WTC11 (cell line): ENCODE results near the gene NFATC2. TPM values are rescaled to one million over a fixed set of nuclear protein-coding genes. Genes with fewer than 3 reads are reported as not detected.
A peak's percentile ranks its signal among the peaks of the same experiment; 100 is the strongest.

Source experiments
- ATAC-seq: fragments of 200-7000 bp; cut with Tn5 transposase; 2 replicates; pipeline ENCODE4 v1.10.0; 2021; ENCODE audit warnings: mild to moderate bottlenecking, moderate library complexity
- CTCF ChIA-PET: fragments of 300-600 bp; sonication (Branson Sonifier 250); formaldehyde crosslinking; loops from one replicate; lab custom pipeline; 2021; ENCODE audit warnings: antibody characterized with exemption; lab: Charles Lee
- POLR2A ChIA-PET: fragments of 350-600 bp; sonication (Branson Sonifier 250); formaldehyde crosslinking; loops from one replicate; lab custom pipeline; 2021; ENCODE audit warnings: antibody characterized with exemption; lab: Charles Lee
- DNase-seq: peaks from one replicate; pipeline ENCODE4 v3.0.0; 2021; ENCODE audit warnings: low spot score
- H3K27ac Mint-ChIP-seq: 2 replicates; pipeline ENCODE4 v1.8.0; 2021; ENCODE audit warnings: mixed read lengths
- H3K27me3 Mint-ChIP-seq: 2 replicates; pipeline ENCODE4 v1.8.0; 2021; ENCODE audit warnings: low read depth, mild to moderate bottlenecking, moderate library complexity, mixed read lengths
- H3K36me3 Mint-ChIP-seq: 2 replicates; pipeline ENCODE4 v1.8.0; 2021; ENCODE audit warnings: mixed read lengths
- H3K4me1 Mint-ChIP-seq: 2 replicates; pipeline ENCODE4 v1.8.0; 2022; ENCODE audit warnings: mixed read lengths
- H3K4me3 Mint-ChIP-seq: 2 replicates; pipeline ENCODE4 v1.8.0; 2021; ENCODE audit warnings: mild to moderate bottlenecking, moderate library complexity, mixed read lengths
- H3K9me3 Mint-ChIP-seq: 2 replicates; pipeline ENCODE4 v1.8.0; 2021; ENCODE audit warnings: mixed read lengths
- CBFB ChIP-seq: sonication (generic); formaldehyde crosslinking; IDR thresholded peaks from 2 replicates; pipeline ENCODE4 v1.8.1; 2022; ENCODE audit warnings: mild to moderate bottlenecking, low read depth, missing genetic modification reagents
- E2F4 ChIP-seq: sonication (generic); formaldehyde crosslinking; IDR thresholded peaks from 2 replicates; pipeline ENCODE4 v1.8.1; 2022; ENCODE audit warnings: low read depth, mild to moderate bottlenecking, moderate library complexity, missing genetic modification reagents, borderline replicate concordance
- EMX1 ChIP-seq: fragments of 250-450 bp; sonication (Bioruptor Pico); IDR thresholded peaks from 2 replicates; pipeline ENCODE4 v1.8.0; 2021; ENCODE audit warnings: mild to moderate bottlenecking
- GABPB1 ChIP-seq: sonication (generic); formaldehyde crosslinking; IDR thresholded peaks from 2 replicates; pipeline ENCODE4 v1.8.1; 2023; ENCODE audit warnings: mild to moderate bottlenecking, missing genetic modification reagents
- HMGA2 ChIP-seq: fragments of 250-450 bp; sonication (Bioruptor Pico); IDR thresholded peaks from 2 replicates; pipeline ENCODE4 v1.4.0; 2021; ENCODE audit warnings: mild to moderate bottlenecking, moderate library complexity
- IRF1 ChIP-seq: sonication (generic); formaldehyde crosslinking; IDR thresholded peaks from 2 replicates; pipeline ENCODE4 v1.8.0; 2023; ENCODE audit warnings: missing genetic modification reagents
- OVOL2 ChIP-seq: fragments of 250-450 bp; sonication (Bioruptor Pico); IDR thresholded peaks from 2 replicates; pipeline ENCODE4 v1.9.0; 2021; ENCODE audit warnings: mild to moderate bottlenecking, borderline replicate concordance
- PRRX2 ChIP-seq: fragments of 250-450 bp; sonication (Bioruptor Pico); IDR thresholded peaks from 2 replicates; pipeline ENCODE4 v1.8.0; 2021; ENCODE audit warnings: mild to moderate bottlenecking
- ZBTB21 ChIP-seq: sonication (generic); formaldehyde crosslinking; IDR thresholded peaks from 2 replicates; pipeline ENCODE4 v1.8.1; 2023; ENCODE audit warnings: mild to moderate bottlenecking, missing genetic modification reagents, borderline replicate concordance
- ZBTB43 ChIP-seq: sonication (generic); formaldehyde crosslinking; IDR thresholded peaks from 2 replicates; pipeline ENCODE4 v1.8.1; 2023; ENCODE audit warnings: mild to moderate bottlenecking, missing genetic modification reagents
- ZNF416 ChIP-seq: fragments of 250-450 bp; sonication (Bioruptor Pico); IDR thresholded peaks from 2 replicates; pipeline ENCODE4 v1.9.0; 2021; ENCODE audit warnings: mild to moderate bottlenecking, inconsistent platforms
- ZNF532 ChIP-seq: fragments of 250-450 bp; sonication (Bioruptor Pico); IDR thresholded peaks from 2 replicates; pipeline ENCODE4 v1.9.0; 2021; ENCODE audit warnings: mild to moderate bottlenecking, borderline replicate concordance
- total RNA-seq: library from RNA; stranded (reverse); gene quantifications from 3 replicates; pipeline ENCODE4 v1.2.3, GENCODE V29; 2021
- TF ChIP-seq, protein P1 (sequence below): sonication (generic); formaldehyde crosslinking; conservative IDR thresholded peaks from 2 replicates; pipeline ENCODE4 v1.8.1; 2022; ENCODE audit warnings: mild to moderate bottlenecking, missing genetic modification reagents
- TF ChIP-seq, protein P2 (sequence below): sonication (generic); formaldehyde crosslinking; IDR thresholded peaks from 2 replicates; pipeline ENCODE4 v1.8.0; 2022; ENCODE audit warnings: missing genetic modification reagents
- TF ChIP-seq, protein P3 (sequence below): fragments of 250-450 bp; sonication (Bioruptor Pico); IDR thresholded peaks from 2 replicates; pipeline ENCODE4 v1.9.0; 2021; ENCODE audit warnings: moderate library complexity, mild to moderate bottlenecking, inconsistent platforms, borderline replicate concordance

Gene NFATC2
- total RNA-seq, 1 experiment from 2014 or later = 1.7 TPM

- H3K9me3 Mint-ChIP-seq = no peaks in the 10 kb centered on the region
- peaks cover 49% of the 10 kb centered on the region for H3K4me1 Mint-ChIP-seq
- no peak overlapping the region for H3K4me3 Mint-ChIP-seq
- no peak overlapping the region for H3K27ac Mint-ChIP-seq
- POLR2A ChIA-PET = no interaction called here
- TF ChIP-seq ZNF416 (CRISPR knock-in tag) (no peak), OVOL2 (CRISPR knock-in tag) (no peak), GABPB1 (CRISPR knock-in tag) (no peak), CBFB (CRISPR knock-in tag) (no peak), HMGA2 (CRISPR knock-in tag) (no peak), EMX1 (CRISPR knock-in tag) (no peak), ZBTB43 (CRISPR knock-in tag) (no peak), PRRX2 (no peak), ZBTB21 (CRISPR knock-in tag) (no peak), E2F4 (no peak)
- TF ChIP-seq, protein P1, sequence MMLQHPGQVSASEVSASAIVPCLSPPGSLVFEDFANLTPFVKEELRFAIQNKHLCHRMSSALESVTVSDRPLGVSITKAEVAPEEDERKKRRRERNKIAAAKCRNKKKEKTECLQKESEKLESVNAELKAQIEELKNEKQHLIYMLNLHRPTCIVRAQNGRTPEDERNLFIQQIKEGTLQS = no peak
- TF ChIP-seq, protein P2, sequence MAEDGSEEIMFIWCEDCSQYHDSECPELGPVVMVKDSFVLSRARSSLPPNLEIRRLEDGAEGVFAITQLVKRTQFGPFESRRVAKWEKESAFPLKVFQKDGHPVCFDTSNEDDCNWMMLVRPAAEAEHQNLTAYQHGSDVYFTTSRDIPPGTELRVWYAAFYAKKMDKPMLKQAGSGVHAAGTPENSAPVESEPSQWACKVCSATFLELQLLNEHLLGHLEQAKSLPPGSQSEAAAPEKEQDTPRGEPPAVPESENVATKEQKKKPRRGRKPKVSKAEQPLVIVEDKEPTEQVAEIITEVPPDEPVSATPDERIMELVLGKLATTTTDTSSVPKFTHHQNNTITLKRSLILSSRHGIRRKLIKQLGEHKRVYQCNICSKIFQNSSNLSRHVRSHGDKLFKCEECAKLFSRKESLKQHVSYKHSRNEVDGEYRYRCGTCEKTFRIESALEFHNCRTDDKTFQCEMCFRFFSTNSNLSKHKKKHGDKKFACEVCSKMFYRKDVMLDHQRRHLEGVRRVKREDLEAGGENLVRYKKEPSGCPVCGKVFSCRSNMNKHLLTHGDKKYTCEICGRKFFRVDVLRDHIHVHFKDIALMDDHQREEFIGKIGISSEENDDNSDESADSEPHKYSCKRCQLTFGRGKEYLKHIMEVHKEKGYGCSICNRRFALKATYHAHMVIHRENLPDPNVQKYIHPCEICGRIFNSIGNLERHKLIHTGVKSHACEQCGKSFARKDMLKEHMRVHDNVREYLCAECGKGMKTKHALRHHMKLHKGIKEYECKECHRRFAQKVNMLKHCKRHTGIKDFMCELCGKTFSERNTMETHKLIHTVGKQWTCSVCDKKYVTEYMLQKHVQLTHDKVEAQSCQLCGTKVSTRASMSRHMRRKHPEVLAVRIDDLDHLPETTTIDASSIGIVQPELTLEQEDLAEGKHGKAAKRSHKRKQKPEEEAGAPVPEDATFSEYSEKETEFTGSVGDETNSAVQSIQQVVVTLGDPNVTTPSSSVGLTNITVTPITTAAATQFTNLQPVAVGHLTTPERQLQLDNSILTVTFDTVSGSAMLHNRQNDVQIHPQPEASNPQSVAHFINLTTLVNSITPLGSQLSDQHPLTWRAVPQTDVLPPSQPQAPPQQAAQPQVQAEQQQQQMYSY (CRISPR knock-in tag) = no peak
- TF ChIP-seq, all 79 proteins: peak for 0
- Mint-ChIP-seq H3K27me3 (0 out of 2 replicates have a peak, but pooled peaks cover 2% of the 10 kb centered on the region), H3K36me3 (no peaks in the 10 kb centered on the region)
- ATAC-seq (no peak), DNase-seq (no peak)
- CTCF ChIA-PET = interaction anchor here (1.4 to 3.7 kb wide), 8 partner anchors 39 to 403 kb away, joined by 5 to 100 read pairs (median 24); no protein-coding TSS in a partner anchor
Observed at GRCh38 chr20:51384875-51385274, 157.6 kb downstream of the NFATC2 start.

- ATAC-seq = no peak
- POLR2A ChIA-PET = no interaction called here
- no peaks in the 10 kb centered on the region for H3K9me3 Mint-ChIP-seq
- H3K4me3 Mint-ChIP-seq = no peak overlapping the region
- TF ChIP-seq IRF1 (CRISPR knock-in tag) (no peak), ZNF532 (no peak)
- TF ChIP-seq, protein P3, sequence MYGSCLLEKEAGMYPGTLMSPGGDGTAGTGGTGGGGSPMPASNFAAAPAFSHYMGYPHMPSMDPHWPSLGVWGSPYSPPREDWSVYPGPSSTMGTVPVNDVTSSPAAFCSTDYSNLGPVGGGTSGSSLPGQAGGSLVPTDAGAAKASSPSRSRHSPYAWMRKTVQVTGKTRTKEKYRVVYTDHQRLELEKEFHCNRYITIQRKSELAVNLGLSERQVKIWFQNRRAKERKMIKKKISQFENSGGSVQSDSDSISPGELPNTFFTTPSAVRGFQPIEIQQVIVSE (CRISPR knock-in tag) = no peak
- TF ChIP-seq, protein P2 (CRISPR knock-in tag) = no peak
- TF ChIP-seq, all 79 proteins: peak for 0
- H3K27ac Mint-ChIP-seq = 0 out of 2 replicates have a peak overlapping the region, but pooled peaks have one; percentile 8
- H3K4me1 Mint-ChIP-seq = peaks cover 40% of the 10 kb centered on the region
- H3K36me3 Mint-ChIP-seq = no peaks in the 10 kb centered on the region
- 0 out of 2 replicates have a peak, but pooled peaks cover 2% of the 10 kb centered on the region for H3K27me3 Mint-ChIP-seq
- no peak for DNase-seq
- CTCF ChIA-PET = interaction anchor here (3.6 to 3.7 kb wide), 2 partner anchors 212 to 397 kb away, joined by 28 to 100 read pairs; no protein-coding TSS in a partner anchor
Observed at GRCh38 chr20:51383891-51384510, 158.5 kb downstream of the NFATC2 start.
